Uterus (tissue), 4 donors: ENCODE data around the gene AP1G1. TPM values are rescaled to one million over a fixed set of nuclear protein-coding genes. Genes with fewer than 3 reads are reported as not detected.

Source experiments
- DNase-seq, 2 donors: peaks; one replicate each; pipeline ENCODE4 v3.0.0-alpha.2; 2019 to 2020
- H3K27ac ChIP-seq, 2 donors: fragments of 200-600 bp; sonication (generic); 1 replicate in 1 of 2; 2 replicates in 1 of 2; pipeline ENCODE4 v1.5.1; 2016 to 2018
- H3K27me3 ChIP-seq, 2 donors: fragments of 200-600 bp; sonication (generic); one replicate each; pipeline ENCODE4 v1.5.1; 2018 to 2019; ENCODE audit warnings: control low read depth in 1 of 2
- H3K36me3 ChIP-seq, 2 donors: fragments of 200-600 bp; sonication (generic); one replicate each; pipeline ENCODE4 v1.5.1; 2019; ENCODE audit warnings: control low read depth in 1 of 2
- H3K4me1 ChIP-seq, 2 donors: fragments of 200-600 bp; sonication (generic); one replicate each; pipeline ENCODE4 v1.5.1; 2018 to 2019; ENCODE audit warnings: control low read depth in 1 of 2
- H3K4me3 ChIP-seq, 2 donors: fragments of 200-600 bp; sonication (generic); 1 replicate in 1 of 2; 2 replicates in 1 of 2; pipeline ENCODE4 v1.5.1; 2018 to 2019; ENCODE audit warnings: mild to moderate bottlenecking in 1 of 2
- H3K9me3 ChIP-seq, 2 donors: fragments of 200-600 bp; sonication (generic); one replicate each; pipeline ENCODE4 v1.5.1; 2019; ENCODE audit warnings: control low read depth in 1 of 2
- POLR2A ChIP-seq, 2 donors: fragments of 450-650 bp; IDR thresholded peaks; one replicate each; pipeline ENCODE4 v1.6.1; 2016; ENCODE audit warnings: antibody characterized with exemption in 2 of 2, mild to moderate bottlenecking in 1 of 2, moderate library complexity in 1 of 2
- intact Hi-C: fragments of 100-400 bp; cut with DNase I; formaldehyde crosslinking; loops from one replicate; pipeline ENCODE4 v1.15.1; 2023; ENCODE audit warnings: low total_unique reads
- total RNA-seq, 4 donors: library from RNA; depleted of rRNA in 3 of 4; stranded (reverse); fragments of >200 nt in 3 of 4; gene quantifications; one replicate each; pipeline versions ENCODE4 v1.1.0 to v1.2.4, GENCODE V29; 2014 to 2023
- TF ChIP-seq, protein P1 (sequence below), 4 experiments: fragments of 200-600 bp in 2 of 4; fragments of 450-650 bp in 2 of 4; sonication (generic) in 2 of 4; IDR thresholded peaks; one replicate each; pipeline ENCODE4 v1.5.1; 2016 to 2019; ENCODE audit warnings: antibody characterized with exemption in 4 of 4, mild to moderate bottlenecking in 2 of 4, moderate library complexity in 1 of 4
- donor health status: DM: yes; HTN: yes; CAD: no.

The AP1G1 gene
- total RNA-seq, result 100 to 1,000 TPM in 1 of 4 donors, 10 to 100 TPM in 3; 32.5 to 125 (median 56.4) TPM

GRCh38 chr16:71808593-71809459 lies at the start of gene AP1G1:
TSS of gene AP1G1 (minus strand) at chr16:71808834. CDS start at chr16:71789479, 19,355 bp downstream.
- intact Hi-C loops, result no loop called here
- DNase-seq, result peak; percentile 92 to 96
- no peaks in the 10 kb centered on the region for H3K27me3 ChIP-seq
- H3K27ac ChIP-seq, result peak within 1 kb of the TSS; percentile 95 to 96
- no peaks in the 10 kb centered on the region for H3K36me3 ChIP-seq
- no peaks in the 10 kb centered on the region for H3K9me3 ChIP-seq
- peaks cover 0 to 7% of the 10 kb centered on the region in 2 donors for H3K4me1 ChIP-seq
- peak within 1 kb of the TSS; percentile 93 to 94 for H3K4me3 ChIP-seq
- peak; percentile 29 to 48 for TF ChIP-seq POLR2A (IDR thresholded peaks at IDR 0.05)
- TF ChIP-seq, protein P1, sequence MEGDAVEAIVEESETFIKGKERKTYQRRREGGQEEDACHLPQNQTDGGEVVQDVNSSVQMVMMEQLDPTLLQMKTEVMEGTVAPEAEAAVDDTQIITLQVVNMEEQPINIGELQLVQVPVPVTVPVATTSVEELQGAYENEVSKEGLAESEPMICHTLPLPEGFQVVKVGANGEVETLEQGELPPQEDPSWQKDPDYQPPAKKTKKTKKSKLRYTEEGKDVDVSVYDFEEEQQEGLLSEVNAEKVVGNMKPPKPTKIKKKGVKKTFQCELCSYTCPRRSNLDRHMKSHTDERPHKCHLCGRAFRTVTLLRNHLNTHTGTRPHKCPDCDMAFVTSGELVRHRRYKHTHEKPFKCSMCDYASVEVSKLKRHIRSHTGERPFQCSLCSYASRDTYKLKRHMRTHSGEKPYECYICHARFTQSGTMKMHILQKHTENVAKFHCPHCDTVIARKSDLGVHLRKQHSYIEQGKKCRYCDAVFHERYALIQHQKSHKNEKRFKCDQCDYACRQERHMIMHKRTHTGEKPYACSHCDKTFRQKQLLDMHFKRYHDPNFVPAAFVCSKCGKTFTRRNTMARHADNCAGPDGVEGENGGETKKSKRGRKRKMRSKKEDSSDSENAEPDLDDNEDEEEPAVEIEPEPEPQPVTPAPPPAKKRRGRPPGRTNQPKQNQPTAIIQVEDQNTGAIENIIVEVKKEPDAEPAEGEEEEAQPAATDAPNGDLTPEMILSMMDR (IDR thresholded peaks at IDR 0.05), result no peak

GRCh38 chr16:71855937-71856662 lies 47.5 kb upstream of the AP1G1 start:
- TF ChIP-seq, protein P1 (IDR thresholded peaks at IDR 0.05), result no peak
- no peak for TF ChIP-seq POLR2A (IDR thresholded peaks at IDR 0.05)
- intact Hi-C loops, result no loop called here
- Histone ChIP-seq H3K27me3 (no peaks in the 10 kb centered on the region), H3K9me3 (no peaks in the 10 kb centered on the region), H3K27ac (no peak overlapping the region), H3K36me3 (no peaks in the 10 kb centered on the region), H3K4me3 (no peak overlapping the region), H3K4me1 (peaks cover 0 to 11% of the 10 kb centered on the region in 2 donors)
- DNase-seq, result no peak

- Histone ChIP-seq H3K4me3 (no peak overlapping the region), H3K27ac (no peak overlapping the region), H3K27me3 (no peaks in the 10 kb centered on the region), H3K4me1 (peaks cover 0 to 10% of the 10 kb centered on the region in 2 donors), H3K36me3 (no peaks in the 10 kb centered on the region), H3K9me3 (no peaks in the 10 kb centered on the region)
- no peak for DNase-seq
- TF ChIP-seq POLR2A (IDR thresholded peaks at IDR 0.05), result no peak
- TF ChIP-seq, protein P1 (IDR thresholded peaks at IDR 0.05), result no peak
- intact Hi-C loops, result no loop called here
Measured at GRCh38 chr16:71854369-71854948, 45.8 kb upstream of the AP1G1 start.

GRCh38 chr16:71853413-71853812 lies 44.8 kb upstream of the AP1G1 start:
- DNase-seq, result no peak
- Histone ChIP-seq H3K27ac (no peak overlapping the region), H3K4me3 (no peak overlapping the region), H3K27me3 (no peaks in the 10 kb centered on the region), H3K4me1 (no peaks in the 10 kb centered on the region), H3K36me3 (no peaks in the 10 kb centered on the region), H3K9me3 (no peaks in the 10 kb centered on the region)
- TF ChIP-seq POLR2A (IDR thresholded peaks at IDR 0.05), result no peak
- TF ChIP-seq, protein P1 (IDR thresholded peaks at IDR 0.05), result no peak
- intact Hi-C loops, result no loop called here
